Fibroblast of peridontal ligament (primary cell): ENCODE results near the gene AEBP1.

Experiments used
- DNase-seq: peaks from one replicate; pipeline ENCODE4 v3.0.0-alpha.2; 2010; ENCODE audit errors: extremely low read depth

AEBP1 gene

GRCh38 chr7:44084701-44085100, 19.4 kb upstream of the AEBP1 start:
- DNase-seq = peak; percentile 78

GRCh38 chr7:44085546-44085945, 18.6 kb upstream of the AEBP1 start:
- no peak for DNase-seq

GRCh38 chr7:44086627-44087026, 17.5 kb upstream of the AEBP1 start:
- no peak for DNase-seq

- DNase-seq = peak; percentile 96
Measured at GRCh38 chr7:44087911-44088838, 16.0 kb upstream of the AEBP1 start.

- no peak for DNase-seq
Measured at GRCh38 chr7:44093102-44093641, 11.0 kb upstream of the AEBP1 start.

- no peak for DNase-seq
Measured at GRCh38 chr7:44094365-44094764, 9.8 kb upstream of the AEBP1 start.

- no peak for DNase-seq
Measured at GRCh38 chr7:44094883-44095592, 9.1 kb upstream of the AEBP1 start.

GRCh38 chr7:44095781-44096180, 8.4 kb upstream of the AEBP1 start:
- DNase-seq = no peak

- DNase-seq = no peak
Measured at GRCh38 chr7:44096326-44096881, 7.7 kb upstream of the AEBP1 start.

- DNase-seq = no peak
Measured at GRCh38 chr7:44097064-44097932, 6.8 kb upstream of the AEBP1 start.

- DNase-seq = no peak
Measured at GRCh38 chr7:44098092-44099068, 5.8 kb upstream of the AEBP1 start.

GRCh38 chr7:44099669-44100068, 4.5 kb upstream of the AEBP1 start:
- DNase-seq = no peak

- DNase-seq = peak; percentile 94
Measured at GRCh38 chr7:44100458-44101302, 3.5 kb upstream of the AEBP1 start.

- DNase-seq = no peak
Measured at GRCh38 chr7:44101303-44101965, 2.7 kb upstream of the AEBP1 start.

GRCh38 chr7:44101966-44102845, 1.9 kb upstream of the AEBP1 start:
- peak; percentile 95 for DNase-seq

- no peak for DNase-seq
Measured at GRCh38 chr7:44102846-44103565, 1.1 kb upstream of the AEBP1 start.

- no peak for DNase-seq
Measured at GRCh38 chr7:44103566-44103922, 601 bp upstream of the AEBP1 start.
